ENCODE data around the gene ARHGAP18. TPM values are rescaled to one million over a fixed set of nuclear protein-coding genes. Genes with fewer than 3 reads are reported as not detected.

Gene ARHGAP18
- total and polyA plus RNA-seq, 2 experiments from 2014 or later: 4.3 to 5.0 TPM

GRCh38 chr6:129732034-129732433, 22.1 kb upstream of the ARHGAP18 start:
- no peaks in the 10 kb centered on the region for H3K36me3 ChIP-seq (ENCODE audit: insufficient read depth)
- no peaks in the 10 kb centered on the region for H3F3A ChIP-seq (replicated peaks; ENCODE audit: low read depth)
- no peaks in the 10 kb centered on the region for H3K27me3 ChIP-seq (ENCODE audit: insufficient read depth)
- no peak for ATAC-seq
- TF ChIP-seq STAT1 (IDR thresholded peaks at IDR 0.05; ENCODE audit: unreplicated experiment) (no peak), CTCF (conservative IDR thresholded peaks at IDR 0.05; ENCODE audit: low read depth in 2 of 2) (no peak), ZNF331 (CRISPR knock-in tag; IDR thresholded peaks at IDR 0.05; ENCODE audit: low read depth) (no peak), EZH2phosphoT487 (IDR thresholded peaks at IDR 0.05; ENCODE audit: unreplicated experiment) (no peak), ZNF114 (CRISPR knock-in tag; IDR thresholded peaks at IDR 0.05) (no peak), ETS1 (IDR thresholded peaks at IDR 0.05) (no peak), NANOG (IDR thresholded peaks at IDR 0.05; ENCODE audit: borderline replicate concordance) (no peak), POLR2AphosphoS5 (IDR thresholded peaks at IDR 0.05; ENCODE audit: low read depth) (no peak), EZH2 (IDR thresholded peaks at IDR 0.05; ENCODE audit: low read depth, unreplicated experiment) (no peak)
- no peak overlapping the region for H3K4me2 ChIP-seq
- Mint-ChIP-seq H3K27me3 (ENCODE audit: insufficient read depth, low read depth, poor library complexity) (no peaks in the 10 kb centered on the region), H3K4me3 (no peak overlapping the region), H3K27ac (no peak overlapping the region), H3K9me3 (no peaks in the 10 kb centered on the region), H3K4me1 (peaks cover 8% of the 10 kb centered on the region), H3K36me3 (ENCODE audit: low read depth) (no peaks in the 10 kb centered on the region)
- no peak for DNase-seq (ENCODE audit: low spot score)
- no peak overlapping the region for H3K27ac ChIP-seq (ENCODE audit: low read depth)
- no peak overlapping the region for H3K4me3 ChIP-seq
- H2AFZ ChIP-seq: no peak overlapping the region
- H3K79me2 ChIP-seq (replicated peaks; ENCODE audit: insufficient read depth): no peaks in the 10 kb centered on the region
- no peaks in the 10 kb centered on the region for H3K9me2 ChIP-seq (ENCODE audit: insufficient read depth)
- H4K20me1 ChIP-seq (replicated peaks; ENCODE audit: insufficient read depth): no peaks in the 10 kb centered on the region
- H3K4me1 ChIP-seq (ENCODE audit: insufficient read depth): peaks cover 4% of the 10 kb centered on the region; the same call in 1 of the 2 replicates

DNA sequence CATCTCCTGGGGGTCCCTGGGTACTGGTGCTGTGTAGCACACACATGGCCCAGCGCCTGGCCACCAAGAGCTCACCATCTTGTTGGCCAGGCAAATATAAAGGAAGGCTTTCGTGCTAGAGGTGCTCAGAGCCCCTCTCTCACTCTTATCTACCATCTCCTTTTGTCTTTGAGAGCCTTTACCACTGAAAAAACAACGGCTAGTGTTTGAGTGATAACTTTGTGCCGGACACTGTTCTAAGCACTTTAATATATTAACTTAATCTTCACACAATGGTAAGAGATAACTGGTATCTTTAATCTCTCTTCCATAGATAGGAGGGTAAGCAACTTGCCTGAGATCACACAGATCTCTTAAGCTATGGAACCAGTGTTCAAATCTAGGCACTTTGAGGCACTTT, 21.5 kb upstream of the ARHGAP18 start:
- H2AFZ ChIP-seq: peak overlapping the region; percentile 3
- H3K4me1 ChIP-seq (ENCODE audit: insufficient read depth): peaks cover 9% of the 10 kb centered on the region
- Mint-ChIP-seq H3K4me1 (peaks cover 10% of the 10 kb centered on the region), H3K9me3 (no peaks in the 10 kb centered on the region), H3K4me3 (no peak overlapping the region), H3K27me3 (ENCODE audit: insufficient read depth, low read depth, poor library complexity) (no peaks in the 10 kb centered on the region), H3K27ac (no peak overlapping the region), H3K36me3 (ENCODE audit: low read depth) (no peaks in the 10 kb centered on the region)
- ATAC-seq (no peak), DNase-seq (ENCODE audit: low spot score) (no peak)
- H3F3A ChIP-seq (replicated peaks; ENCODE audit: low read depth): no peaks in the 10 kb centered on the region
- no peaks in the 10 kb centered on the region for H3K9me2 ChIP-seq (ENCODE audit: insufficient read depth)
- H3K79me2 ChIP-seq (replicated peaks; ENCODE audit: insufficient read depth): no peaks in the 10 kb centered on the region
- H3K4me3 ChIP-seq: no peak overlapping the region
- no peaks in the 10 kb centered on the region for H3K27me3 ChIP-seq (ENCODE audit: insufficient read depth)
- no peaks in the 10 kb centered on the region for H3K36me3 ChIP-seq (ENCODE audit: insufficient read depth)
- H3K27ac ChIP-seq (ENCODE audit: low read depth): no peak overlapping the region
- no peak overlapping the region for H3K4me2 ChIP-seq
- H4K20me1 ChIP-seq (replicated peaks; ENCODE audit: insufficient read depth): no peaks in the 10 kb centered on the region
- TF ChIP-seq EZH2phosphoT487 (IDR thresholded peaks at IDR 0.05; ENCODE audit: unreplicated experiment): no peak
- TF ChIP-seq ZNF331 (CRISPR knock-in tag; IDR thresholded peaks at IDR 0.05; ENCODE audit: low read depth): no peak
- TF ChIP-seq CTCF (conservative IDR thresholded peaks at IDR 0.05; ENCODE audit: low read depth in 2 of 2): no peak
- TF ChIP-seq ETS1 (IDR thresholded peaks at IDR 0.05): no peak
- no peak for TF ChIP-seq EZH2 (IDR thresholded peaks at IDR 0.05; ENCODE audit: low read depth, unreplicated experiment)
- no peak for TF ChIP-seq POLR2AphosphoS5 (IDR thresholded peaks at IDR 0.05; ENCODE audit: low read depth)
- no peak for TF ChIP-seq NANOG (IDR thresholded peaks at IDR 0.05; ENCODE audit: borderline replicate concordance)
